GOT3 (cell line): ENCODE results near the gene KLF5.
"Not testable (repeated sequence)": the region's sequence is repeated elsewhere in the genome, so short reads cannot be mapped to it uniquely, and the experiment has no call there.

Experiments used
- DNase-seq: peaks from one replicate; lab custom pipeline; 2025; ENCODE audit warnings: mixed read lengths; lab: John Stamatoyannopoulos, UW

KLF5 gene

DNA sequence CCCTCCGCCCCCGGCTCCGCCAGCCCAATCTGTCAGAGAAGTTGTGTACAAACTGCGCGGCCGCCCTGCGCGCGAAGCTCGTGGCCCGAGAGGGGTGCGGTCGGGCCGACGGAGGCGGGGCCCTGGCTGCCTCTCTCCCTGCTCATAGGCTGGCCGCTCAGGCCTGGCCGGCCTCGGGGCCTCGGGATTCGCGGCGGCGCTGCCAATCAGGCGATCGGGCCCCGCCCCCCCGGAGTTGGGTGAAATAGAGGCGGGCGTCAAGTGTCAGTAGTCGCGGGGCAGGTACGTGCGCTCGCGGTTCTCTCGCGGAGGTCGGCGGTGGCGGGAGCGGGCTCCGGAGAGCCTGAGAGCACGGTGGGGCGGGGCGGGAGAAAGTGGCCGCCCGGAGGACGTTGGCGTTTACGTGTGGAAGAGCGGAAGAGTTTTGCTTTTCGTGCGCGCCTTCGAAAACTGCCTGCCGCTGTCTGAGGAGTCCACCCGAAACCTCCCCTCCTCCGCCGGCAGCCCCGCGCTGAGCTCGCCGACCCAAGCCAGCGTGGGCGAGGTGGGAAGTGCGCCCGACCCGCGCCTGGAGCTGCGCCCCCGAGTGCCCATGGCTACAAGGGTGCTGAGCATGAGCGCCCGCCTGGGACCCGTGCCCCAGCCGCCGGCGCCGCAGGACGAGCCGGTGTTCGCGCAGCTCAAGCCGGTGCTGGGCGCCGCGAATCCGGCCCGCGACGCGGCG is at the start of gene KLF5:
Gene KLF5 (plus strand): TSS at position 270 of the 724 bp plus-strand sequence. CDS start 323 bp downstream, at position 593.
- peak; percentile 87 for DNase-seq

DNA sequence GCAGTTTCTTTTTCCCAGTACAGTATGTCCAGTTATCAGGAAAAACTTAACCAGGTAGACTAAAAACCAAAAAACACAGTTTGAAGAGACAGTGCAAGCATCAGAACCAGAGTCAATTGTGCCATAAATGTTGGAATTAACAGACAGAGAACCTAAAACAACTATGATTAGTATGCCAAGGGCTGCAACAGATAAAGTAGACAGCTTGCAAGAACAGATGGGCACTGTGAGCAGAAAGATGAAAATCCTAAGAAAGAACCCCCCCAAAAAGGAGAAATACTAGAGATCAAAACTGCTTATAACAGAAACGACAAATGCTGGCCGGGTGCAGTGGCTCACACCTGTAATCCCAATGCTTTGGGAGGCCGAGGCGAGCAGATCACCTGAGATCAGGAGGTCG is 47.1 kb upstream of the KLF5 start:
- DNase-seq: no peak

DNA sequence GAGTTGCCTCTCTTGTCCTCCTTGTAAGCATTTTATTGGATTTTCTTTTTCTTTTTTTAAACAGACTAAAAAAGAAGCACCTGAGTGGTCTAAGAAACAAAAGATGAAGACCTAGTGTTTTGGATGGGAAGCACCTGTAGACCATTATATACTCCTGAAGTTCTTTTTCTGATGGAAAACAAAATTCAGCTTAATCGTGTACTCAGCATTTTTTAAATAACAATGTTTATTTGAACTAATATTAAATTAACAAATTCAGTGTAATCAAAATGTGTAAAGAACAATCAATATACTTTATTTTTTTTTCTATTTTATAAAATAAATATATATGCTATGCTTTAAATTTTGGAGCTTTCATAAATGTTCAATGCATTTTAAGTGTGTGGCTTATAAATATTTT is 43.0 kb upstream of the KLF5 start:
- DNase-seq: no peak

DNA sequence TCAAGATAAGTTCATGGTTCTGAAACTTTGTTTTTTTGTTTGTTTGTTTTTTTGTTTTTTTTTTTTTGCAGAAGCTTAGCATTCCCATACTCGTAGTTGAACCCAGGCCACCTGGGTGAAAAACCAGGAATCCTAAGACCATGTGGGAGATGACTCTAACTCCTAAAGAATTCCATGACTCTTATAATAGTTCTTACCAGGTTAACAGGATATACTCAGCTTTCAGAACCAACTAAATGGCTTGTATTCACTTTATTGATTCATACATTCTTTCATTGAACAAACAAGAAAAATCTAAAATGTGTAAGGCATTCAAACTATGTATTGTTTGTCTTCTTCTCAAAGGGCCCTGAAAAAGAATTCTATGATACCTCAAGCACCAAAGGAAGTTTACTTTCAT is 40.5 kb upstream of the KLF5 start:
- no peak for DNase-seq

DNA sequence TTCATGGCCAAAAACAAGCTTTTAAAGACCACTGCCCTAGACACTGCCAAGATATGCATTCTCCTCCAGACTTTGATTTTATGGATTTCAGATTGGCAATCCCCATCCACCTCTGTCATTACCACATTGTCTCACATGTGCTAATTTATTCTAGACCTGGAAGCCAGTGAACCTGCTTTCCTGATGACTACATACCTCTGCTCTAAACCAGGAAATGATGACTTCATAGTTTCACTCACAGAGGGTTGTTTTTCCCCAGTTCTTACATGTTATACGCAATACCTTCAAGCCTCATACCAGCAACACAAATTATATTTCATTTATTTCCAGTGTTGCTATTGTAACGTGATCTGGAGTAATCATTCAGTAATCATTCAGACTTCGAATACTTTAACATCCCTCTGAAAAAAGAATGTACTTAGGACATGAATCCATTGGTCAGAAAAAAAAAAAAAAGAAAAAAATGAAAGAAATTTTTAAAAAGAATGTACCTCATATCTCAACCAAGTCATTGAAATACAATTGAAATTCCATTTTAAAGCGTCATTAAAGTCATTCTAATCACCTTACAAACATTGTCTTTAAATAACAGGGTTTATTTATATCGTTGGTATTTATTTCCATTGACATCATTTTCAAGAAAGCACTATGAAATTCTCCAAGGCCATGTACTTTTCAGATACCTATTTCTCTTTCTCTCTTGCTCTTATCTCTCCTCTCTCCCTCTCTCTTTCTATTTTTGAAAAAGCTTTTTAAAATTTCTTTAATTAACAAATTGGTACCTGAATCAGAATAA is 33.4 kb upstream of the KLF5 start:
- DNase-seq: no peak

DNA sequence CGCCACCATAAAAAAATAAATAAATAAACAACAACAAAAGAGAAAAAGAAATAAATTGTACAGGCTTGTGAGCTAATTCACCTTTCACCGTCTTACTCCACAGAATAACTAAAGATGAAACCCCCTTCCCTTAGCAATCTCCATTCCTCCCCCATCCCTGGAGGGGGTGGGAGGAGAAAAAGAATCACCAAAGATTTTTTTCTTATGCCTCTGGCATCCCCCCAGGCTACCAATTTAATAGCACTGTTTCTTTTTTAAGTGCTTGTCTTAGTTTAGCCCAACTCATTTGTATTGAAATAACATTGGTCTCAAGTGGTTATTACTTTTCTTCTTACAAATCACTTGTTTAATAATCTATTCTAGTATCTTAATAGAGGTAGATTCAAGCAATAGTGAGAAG is 23.9 kb upstream of the KLF5 start:
- no peak for DNase-seq

DNA sequence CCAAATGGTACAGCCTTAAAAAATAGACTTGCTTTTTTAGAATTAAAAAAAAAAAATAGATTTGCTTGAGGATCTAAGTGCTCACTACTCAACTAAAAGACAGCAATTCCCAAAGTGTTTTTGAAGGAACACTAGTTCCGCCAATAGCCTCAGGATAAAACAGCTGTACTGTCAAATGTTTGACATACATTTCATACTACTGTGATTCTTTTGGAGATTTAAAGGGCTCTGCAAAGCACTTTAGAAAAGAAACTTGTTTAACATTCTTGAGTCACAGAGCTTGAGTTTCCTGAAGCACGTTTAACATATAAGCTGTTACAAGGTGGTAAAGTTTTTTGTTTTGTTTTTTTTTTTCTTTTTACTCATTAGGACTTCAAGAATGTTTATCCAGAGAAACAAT is 23.1 kb upstream of the KLF5 start:
- DNase-seq: no peak

DNA sequence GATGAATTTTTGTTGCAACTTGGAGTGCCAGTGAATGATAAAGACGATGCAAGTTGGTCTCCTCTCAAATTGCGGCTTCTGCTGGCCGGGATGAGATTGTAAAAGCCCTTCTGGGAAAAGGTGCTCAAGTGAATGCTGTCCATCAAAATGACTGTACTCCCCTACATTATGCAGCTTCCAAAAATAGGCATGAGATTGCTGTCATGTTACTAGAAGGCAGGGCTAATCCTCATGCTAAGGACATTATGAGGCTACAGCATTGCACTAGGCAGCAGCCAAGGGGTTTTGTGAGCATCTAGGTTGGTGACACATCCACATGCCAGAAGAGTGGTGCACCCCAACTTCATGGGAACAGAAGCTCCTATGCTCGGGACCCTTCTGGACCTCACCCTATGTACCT is 22.2 kb upstream of the KLF5 start:
- DNase-seq: no peak

DNA sequence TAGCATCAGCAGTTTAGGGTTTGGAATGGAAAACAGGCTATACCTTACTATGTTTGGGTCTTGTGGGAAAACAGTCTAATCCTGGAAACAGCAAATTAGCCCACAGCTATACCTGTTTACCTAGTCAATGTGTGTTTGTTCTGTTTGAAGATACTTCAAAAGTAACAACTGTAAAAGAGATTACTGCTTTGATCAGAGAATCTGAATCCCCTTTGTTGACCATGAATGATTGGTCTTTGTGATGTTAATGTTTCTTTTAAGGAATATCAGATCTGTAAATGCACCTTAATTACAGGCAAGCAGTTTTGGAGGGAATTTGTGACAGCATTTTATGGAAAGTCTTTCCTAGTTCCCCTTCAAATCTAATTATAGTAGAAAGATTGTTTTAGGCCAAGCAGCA is 20.7 kb upstream of the KLF5 start:
- no peak for DNase-seq

DNA sequence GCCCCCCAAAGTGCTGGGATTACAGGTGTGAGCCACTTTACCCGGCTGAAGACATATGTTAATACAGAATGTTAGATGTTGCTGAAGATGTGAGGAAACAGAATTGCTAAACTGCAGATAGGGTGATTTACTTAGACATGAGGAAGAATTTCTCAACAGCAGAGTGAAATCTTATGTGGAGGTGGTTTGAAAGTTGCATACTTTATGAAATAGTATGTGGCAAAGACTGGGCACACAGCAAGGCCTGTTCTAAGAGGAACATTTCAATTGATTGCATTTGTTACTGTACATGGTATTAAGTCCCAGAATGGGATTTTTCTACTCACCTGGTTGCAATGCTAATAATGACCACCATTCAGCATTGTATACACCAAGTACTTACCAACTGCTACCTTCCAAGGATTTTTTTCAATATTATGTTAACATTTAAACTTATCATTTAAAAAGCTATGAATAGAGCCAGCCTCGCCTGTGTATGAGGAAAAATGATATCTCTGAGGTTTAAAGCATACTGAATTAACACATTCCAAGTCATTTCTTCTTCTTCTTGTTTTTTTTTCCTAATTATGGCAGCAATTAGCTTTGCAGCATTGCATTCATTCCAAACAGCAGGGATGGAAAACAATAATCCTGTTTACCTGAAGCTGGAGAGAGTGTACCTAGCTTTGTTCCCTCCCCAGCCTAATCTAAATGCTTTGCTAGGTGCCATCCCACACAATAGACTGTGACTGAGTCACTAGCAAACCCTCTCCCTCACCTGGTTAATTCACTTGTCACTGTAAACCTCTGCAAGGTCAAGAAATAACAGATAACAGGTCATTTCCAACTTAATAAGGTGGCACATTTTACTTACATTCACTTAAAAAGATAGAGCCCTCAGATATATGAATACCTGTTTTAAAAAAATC is 19.4 kb upstream of the KLF5 start:
- DNase-seq: no peak

DNA sequence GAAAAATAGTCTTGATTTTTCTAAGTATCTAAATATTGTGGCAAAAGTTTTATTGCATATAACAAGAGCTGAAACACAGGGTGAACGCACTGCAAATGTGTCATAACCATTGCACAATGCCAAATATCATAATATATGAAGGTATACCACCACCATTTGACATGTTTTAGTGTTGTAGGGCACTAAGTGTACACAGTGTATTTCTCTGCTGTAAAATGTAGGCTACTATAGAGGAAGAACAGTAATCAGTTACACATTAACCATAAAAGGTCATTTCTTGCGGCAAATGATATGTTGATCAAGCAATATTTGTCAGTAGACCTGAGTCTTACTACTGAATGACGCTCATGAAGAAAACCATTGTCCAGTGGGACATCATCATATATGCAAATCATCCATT is 18.3 kb upstream of the KLF5 start:
- DNase-seq: no peak

DNA sequence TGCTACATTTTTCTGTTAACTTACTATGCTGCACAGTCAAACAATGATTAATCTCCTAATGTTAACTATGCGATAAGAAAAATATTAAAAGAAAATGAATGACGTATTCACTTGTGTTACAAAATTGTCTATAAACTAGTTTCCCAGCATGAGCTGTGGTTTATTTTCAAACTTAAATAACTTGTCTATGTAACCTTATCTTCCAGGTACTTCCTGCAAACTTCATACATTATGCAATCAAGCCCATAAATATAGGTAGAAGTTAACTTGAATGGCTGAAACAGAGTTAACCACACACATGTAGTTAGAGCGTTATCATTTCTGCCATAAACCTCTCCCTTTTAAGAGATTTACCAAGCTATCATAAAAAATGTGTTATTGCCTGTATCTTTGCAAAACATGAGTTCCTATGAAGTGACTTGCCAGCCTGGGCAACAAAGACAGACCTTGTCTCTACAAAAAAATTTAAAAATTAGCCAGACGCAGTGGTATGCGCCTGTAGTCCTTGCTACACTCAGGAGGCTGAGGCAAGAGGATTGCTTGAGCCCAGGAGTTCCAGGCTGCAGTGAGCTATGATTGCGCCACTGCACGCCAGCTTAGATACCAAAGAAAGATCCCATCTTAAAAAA is 17.7 kb upstream of the KLF5 start:
- no peak for DNase-seq

DNA sequence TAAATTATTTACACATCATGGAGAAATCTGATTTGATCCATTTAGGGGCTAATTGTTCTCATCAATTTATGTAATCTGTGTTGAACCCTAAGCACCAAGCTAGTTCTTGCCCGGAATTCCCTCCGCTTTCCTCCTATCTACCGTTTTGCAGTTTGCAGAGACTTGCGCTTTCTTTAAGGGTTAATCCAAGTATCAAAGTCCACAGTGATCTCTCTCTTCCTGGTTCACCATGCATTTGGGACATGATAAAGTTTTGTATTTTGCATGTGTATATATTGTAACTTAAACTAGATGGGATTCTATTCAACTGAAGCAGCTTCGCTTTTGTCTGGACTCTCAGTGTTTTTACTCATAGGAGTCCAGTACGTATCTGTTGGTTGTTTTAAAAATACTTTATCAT is 13.8 kb upstream of the KLF5 start:
- no peak for DNase-seq

DNA sequence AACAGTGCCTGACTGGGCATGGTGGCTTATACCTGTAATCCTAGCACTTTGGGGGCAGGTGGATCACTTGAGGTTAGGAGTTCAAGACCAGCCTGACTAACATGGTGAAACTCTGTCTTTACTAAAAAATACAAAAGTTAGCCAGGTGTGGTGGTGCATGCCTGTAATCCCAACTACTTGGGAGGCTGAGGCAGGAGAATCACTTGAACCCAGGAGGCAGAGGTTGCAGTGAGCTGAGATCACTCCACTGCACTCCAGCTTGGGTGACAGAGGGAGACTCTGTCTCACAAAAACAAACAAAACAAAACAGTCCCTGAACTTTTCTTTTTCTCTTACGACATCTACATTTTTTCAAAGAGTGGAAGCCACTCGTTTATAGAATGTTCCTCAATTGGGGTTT is 10.2 kb upstream of the KLF5 start:
- DNase-seq: not testable (repeated sequence)

DNA sequence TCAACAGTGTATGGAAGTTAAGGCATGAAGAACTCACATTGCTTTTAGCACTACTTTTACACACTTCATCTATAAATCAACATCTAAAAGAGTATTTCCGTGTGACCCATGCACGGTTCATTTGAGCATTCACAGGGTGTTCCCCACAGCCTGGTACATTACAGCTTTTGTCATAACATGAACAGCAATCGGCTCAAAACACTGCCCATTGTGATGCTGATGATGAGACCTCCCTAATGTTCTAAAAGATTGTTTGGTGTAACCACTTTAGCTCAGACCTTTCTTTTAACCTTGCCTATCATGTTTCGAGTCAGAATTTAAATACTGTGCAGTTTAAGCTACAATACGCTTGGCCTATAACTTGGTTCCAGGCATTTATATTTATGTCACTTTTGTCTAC is 4.1 kb upstream of the KLF5 start:
- no peak for DNase-seq

DNA sequence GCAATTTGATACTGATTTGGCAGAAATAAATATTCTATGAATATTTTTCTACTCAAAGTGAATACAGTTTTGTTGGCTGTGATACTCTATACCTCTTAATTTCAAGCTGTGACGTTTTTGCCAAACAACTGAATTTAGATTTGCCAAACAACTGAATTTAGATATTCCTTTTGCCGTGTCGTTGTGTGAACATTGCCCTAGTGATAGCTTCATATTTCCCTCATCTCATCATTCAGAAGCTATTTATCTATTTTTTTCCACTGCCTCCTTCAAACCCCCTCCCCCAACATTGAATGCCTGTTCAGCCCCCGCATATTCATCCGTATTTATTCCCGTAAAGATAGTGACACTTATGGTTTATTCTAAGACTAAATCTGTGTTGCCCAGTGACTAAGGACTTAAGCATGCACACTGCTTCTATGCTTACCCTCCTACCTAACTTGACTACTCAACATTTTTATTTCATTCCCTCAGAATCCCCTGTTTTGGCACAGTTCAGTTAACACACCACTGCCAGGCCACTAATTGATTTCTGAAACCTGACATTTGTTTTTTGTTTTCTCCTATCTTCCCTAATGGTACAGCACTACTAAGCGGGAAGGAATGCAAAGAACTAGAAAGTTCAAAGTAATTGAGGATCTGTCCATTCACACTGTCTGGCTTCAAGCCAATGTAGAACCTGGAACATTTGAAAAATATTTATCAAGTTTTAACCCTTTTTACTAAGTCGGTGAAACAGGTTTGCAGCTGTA is 2.8 kb upstream of the KLF5 start:
- DNase-seq: no peak

DNA sequence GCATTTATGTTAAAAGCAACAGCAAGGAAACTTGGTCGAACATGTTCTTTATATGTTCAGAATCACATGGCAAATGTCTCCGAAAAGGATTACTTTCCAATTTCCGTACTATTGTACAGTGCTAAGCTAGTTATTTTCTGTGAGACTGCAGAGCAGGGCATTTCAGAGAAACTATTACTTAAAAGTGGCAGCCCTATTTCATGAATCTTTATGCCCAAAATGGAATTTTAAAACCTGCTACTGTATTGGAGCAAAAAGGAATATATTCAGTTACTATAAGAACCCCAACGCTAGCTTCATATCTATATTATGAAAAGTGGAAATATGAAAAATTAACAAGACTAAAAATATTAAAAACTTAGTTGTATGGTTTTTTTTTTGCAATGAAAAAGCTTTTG is 2.2 kb upstream of the KLF5 start:
- DNase-seq: no peak

DNA sequence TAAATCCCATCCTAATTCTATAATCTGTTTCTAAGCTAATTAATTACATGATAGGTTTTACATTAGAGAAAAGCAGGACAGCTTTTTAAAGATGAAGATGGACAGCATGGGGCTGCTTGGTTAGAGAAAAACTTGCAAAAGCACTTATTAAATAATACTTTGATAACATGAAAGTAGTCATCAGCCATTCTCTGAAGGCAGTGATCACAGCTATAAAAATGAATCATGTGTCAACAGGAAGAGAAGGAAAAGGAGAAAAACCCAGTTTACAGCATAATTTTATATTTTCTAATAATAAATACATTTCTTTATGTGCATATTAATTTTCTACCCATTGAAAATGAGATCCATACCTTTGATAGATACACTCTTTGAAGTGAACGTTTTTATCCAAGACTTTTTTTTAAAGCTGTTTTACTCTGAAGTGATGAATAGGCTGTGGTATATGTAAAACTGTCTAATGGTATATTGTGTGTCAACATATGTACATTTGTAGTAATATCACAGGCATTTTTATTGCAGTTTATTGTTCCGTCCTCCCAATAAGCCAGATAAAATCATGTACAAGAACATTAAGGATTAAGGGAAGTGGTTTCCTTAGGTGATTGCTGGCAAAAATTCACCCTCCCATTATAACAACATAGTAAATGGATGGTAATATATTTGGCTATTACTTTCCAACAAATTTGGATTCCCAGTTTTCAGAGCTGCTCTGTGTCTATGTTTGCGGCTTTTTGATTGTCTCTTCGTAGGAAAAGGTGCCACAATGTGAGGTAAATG is 1.3 kb upstream of the KLF5 start:
- no peak for DNase-seq

DNA sequence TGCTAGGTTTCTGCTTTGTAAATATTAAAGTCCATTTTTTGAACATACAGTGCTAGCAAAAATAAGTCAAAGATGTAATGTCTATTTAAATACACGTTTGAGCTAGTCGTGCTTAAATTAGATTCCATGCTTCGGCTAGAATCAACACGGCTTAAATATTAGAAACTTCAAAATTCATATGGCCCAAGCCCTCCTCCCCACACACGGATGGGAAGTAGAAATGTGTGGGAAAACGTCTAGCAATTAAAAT is 816 bp upstream of the KLF5 start:
- DNase-seq: no peak

DNA sequence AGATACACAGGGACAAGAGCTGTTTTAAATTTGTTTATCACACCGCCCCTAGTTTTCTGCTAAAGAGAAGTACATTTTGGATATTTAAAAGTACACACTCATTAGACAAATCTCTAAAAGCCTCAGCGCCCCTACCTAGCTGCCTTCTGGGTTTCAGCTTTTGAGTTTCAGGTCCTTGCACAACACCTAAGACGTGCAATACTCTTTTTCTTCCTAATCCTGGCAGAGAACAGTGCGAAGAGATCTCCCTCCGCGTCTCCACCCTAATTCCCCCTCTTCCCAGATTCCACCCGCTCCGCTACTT is 421 bp upstream of the KLF5 start:
- no peak for DNase-seq
